K562 (cell line): ENCODE data around the gene USP22.

ENCODE experiments used
- BCLAF1 ChIP-seq, 2 experiments: fragments of 450-650 bp in 1 of 2; IDR thresholded peaks; 2 replicates each; pipeline ENCODE4 v1.6.1; 2011 to 2017; ENCODE audit warnings: low read depth in 2 of 2, antibody characterized with exemption in 1 of 2, borderline replicate concordance in 1 of 2, low read length in 1 of 2, mild to moderate bottlenecking in 1 of 2, mixed read lengths in 1 of 2; ENCODE audit not compliant: control insufficient read depth in 1 of 2
- DDX20 ChIP-seq: fragments of 450-650 bp; IDR thresholded peaks from 2 replicates; pipeline ENCODE4 v1.6.1; 2016; ENCODE audit warnings: missing genetic modification characterization, low read depth, mild to moderate bottlenecking, missing compliant biosample characterization, moderate library complexity
- GATAD2A ChIP-seq: fragments of 450-650 bp; IDR thresholded peaks from 2 replicates; pipeline ENCODE4 v1.6.1; 2017
- TBP ChIP-seq: optimal IDR thresholded peaks from 2 replicates; pipeline ENCODE3; 2011; ENCODE audit warnings: low read depth, low read length, improper control_type of control experiment
- ZNF311 ChIP-seq: fragments of 250-450 bp; sonication (Bioruptor Pico); IDR thresholded peaks from 2 replicates; pipeline ENCODE4 v1.4.0; 2020; ENCODE audit warnings: mild to moderate bottlenecking, moderate library complexity
- TF ChIP-seq, protein P1 (sequence below): sonication (generic); formaldehyde crosslinking; IDR thresholded peaks from 2 replicates; pipeline ENCODE4 v1.9.0; 2022; ENCODE audit warnings: mild to moderate bottlenecking, missing genetic modification reagents
- TF ChIP-seq, protein P2 (sequence below), 2 experiments: fragments of 450-650 bp in 1 of 2; sonication (generic) in 1 of 2; formaldehyde crosslinking in 1 of 2; IDR thresholded peaks; 2 replicates each; pipeline versions ENCODE4 v1.7.1 to v1.9.0; 2016 to 2022; ENCODE audit warnings: inconsistent platforms in 1 of 2, mild to moderate bottlenecking in 1 of 2, missing genetic modification reagents in 1 of 2
- TF ChIP-seq, protein P3 (sequence below): conservative IDR thresholded peaks from 2 replicates; pipeline ENCODE4 v1.6.1; 2011; ENCODE audit warnings: low read depth, mild to moderate bottlenecking, low read length; ENCODE audit not compliant: control insufficient read depth

- TF ChIP-seq, protein P1, sequence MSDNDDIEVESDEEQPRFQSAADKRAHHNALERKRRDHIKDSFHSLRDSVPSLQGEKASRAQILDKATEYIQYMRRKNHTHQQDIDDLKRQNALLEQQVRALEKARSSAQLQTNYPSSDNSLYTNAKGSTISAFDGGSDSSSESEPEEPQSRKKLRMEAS, result no peak
- TF ChIP-seq BCLAF1 (IDR thresholded peaks at IDR 0.05; ENCODE audit: borderline replicate concordance in 1 of 2, control insufficient read depth in 1 of 2, low read depth in 2 of 2, low read length in 1 of 2) (no peak), TBP (no peak), ZNF311 (CRISPR knock-in tag) (no peak), GATAD2A (no peak), DDX20 (no peak)
- TF ChIP-seq, protein P2, sequence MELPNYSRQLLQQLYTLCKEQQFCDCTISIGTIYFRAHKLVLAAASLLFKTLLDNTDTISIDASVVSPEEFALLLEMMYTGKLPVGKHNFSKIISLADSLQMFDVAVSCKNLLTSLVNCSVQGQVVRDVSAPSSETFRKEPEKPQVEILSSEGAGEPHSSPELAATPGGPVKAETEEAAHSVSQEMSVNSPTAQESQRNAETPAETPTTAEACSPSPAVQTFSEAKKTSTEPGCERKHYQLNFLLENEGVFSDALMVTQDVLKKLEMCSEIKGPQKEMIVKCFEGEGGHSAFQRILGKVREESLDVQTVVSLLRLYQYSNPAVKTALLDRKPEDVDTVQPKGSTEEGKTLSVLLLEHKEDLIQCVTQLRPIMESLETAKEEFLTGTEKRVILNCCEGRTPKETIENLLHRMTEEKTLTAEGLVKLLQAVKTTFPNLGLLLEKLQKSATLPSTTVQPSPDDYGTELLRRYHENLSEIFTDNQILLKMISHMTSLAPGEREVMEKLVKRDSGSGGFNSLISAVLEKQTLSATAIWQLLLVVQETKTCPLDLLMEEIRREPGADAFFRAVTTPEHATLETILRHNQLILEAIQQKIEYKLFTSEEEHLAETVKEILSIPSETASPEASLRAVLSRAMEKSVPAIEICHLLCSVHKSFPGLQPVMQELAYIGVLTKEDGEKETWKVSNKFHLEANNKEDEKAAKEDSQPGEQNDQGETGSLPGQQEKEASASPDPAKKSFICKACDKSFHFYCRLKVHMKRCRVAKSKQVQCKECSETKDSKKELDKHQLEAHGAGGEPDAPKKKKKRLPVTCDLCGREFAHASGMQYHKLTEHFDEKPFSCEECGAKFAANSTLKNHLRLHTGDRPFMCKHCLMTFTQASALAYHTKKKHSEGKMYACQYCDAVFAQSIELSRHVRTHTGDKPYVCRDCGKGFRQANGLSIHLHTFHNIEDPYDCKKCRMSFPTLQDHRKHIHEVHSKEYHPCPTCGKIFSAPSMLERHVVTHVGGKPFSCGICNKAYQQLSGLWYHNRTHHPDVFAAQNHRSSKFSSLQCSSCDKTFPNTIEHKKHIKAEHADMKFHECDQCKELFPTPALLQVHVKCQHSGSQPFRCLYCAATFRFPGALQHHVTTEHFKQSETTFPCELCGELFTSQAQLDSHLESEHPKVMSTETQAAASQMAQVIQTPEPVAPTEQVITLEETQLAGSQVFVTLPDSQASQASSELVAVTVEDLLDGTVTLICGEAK (IDR thresholded peaks at IDR 0.05), result no peak
- TF ChIP-seq, protein P2 (CRISPR knock-in tag; IDR thresholded peaks at IDR 0.05), result no peak
- TF ChIP-seq, protein P3, sequence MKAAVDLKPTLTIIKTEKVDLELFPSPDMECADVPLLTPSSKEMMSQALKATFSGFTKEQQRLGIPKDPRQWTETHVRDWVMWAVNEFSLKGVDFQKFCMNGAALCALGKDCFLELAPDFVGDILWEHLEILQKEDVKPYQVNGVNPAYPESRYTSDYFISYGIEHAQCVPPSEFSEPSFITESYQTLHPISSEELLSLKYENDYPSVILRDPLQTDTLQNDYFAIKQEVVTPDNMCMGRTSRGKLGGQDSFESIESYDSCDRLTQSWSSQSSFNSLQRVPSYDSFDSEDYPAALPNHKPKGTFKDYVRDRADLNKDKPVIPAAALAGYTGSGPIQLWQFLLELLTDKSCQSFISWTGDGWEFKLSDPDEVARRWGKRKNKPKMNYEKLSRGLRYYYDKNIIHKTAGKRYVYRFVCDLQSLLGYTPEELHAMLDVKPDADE, result no peak; the same call in 1 of the 2 replicates
These were observed 912 bp downstream of the USP22 start for GRCh38 chr17:21041741-21042457.
